A549 (cell line): ENCODE results near the gene GPR35.

ENCODE experiments used
- CTCF ChIP-seq: fragments of >200 bp; sonication (Bioruptor Twin); formaldehyde crosslinking; IDR thresholded peaks from 3 replicates; pipeline ENCODE4 v1.5.1; 2016
- RAD21 ChIP-seq, 2 experiments: fragments of >200 bp in 1 of 2; sonication (Bioruptor Twin) in 1 of 2; formaldehyde crosslinking in 1 of 2; IDR thresholded peaks in 1 of 2; conservative IDR thresholded peaks in 1 of 2; 2 replicates in 1 of 2; 3 replicates in 1 of 2; pipeline ENCODE4 v1.6.1; 2012 to 2018; ENCODE audit warnings: inconsistent platforms in 1 of 2

GRCh38 chr2:240589375-240589774 is 35.9 kb upstream of the GPR35 start:
- TF ChIP-seq CTCF (no peak), RAD21 (conservative IDR thresholded peaks at IDR 0.05 in 1 of 2, IDR thresholded peaks at IDR 0.05 in 1 of 2) (no peak)
